ENCODE data around the gene TAS1R1.

TAS1R1 gene

DNA sequence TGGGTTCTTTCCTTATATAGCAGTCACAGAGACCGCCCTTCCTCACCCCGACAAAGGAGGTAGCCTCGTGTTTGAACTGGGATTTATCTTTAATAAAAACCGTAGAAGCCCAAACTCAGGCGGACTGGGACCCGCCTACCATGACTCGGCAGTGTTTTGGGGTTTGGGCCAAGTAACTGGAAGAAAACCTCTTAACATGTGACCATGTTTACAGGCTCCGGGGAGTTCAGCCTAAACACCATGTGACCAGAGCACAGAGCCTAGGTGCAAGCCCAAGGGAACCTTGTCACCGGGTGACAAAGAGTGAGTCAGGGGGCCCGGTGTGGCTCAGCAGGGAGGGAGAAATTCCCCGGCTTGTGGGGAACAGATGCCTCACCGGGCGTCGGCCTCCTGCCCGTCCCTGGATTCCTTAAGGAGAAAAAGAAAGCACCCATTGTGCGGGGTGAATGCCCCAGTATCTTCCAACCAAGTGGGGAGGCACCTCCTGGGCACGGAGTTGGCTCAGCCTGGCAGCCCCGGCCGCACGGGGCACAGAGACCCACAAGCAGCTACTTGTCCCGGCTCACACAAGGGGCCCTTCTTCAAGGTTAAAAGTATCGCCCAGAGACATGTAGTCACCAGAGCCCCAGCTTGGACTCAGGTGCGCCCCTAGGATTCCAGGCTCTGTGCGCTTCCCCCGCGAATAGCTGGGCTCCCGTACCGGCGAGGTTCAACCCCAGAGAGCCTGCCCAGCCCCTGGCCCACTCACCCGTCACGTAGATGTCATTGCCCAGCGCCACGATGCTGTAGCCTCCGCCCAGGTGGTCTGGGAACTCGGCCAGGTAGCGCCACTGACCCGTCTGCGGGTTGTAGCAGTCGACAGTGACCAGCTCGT is 46.2 kb downstream of the TAS1R1 start:
- no peak for TF ChIP-seq TAF1 (IDR thresholded peaks at IDR 0.05; ENCODE audit: borderline replicate concordance, insufficient read depth, low read length)
- TF ChIP-seq FOXP2 (optimal IDR thresholded peaks at IDR 0.05; ENCODE audit: borderline replicate concordance, extremely low read depth, extremely low read length, insufficient read depth), result no peak
- TF ChIP-seq, protein P1, sequence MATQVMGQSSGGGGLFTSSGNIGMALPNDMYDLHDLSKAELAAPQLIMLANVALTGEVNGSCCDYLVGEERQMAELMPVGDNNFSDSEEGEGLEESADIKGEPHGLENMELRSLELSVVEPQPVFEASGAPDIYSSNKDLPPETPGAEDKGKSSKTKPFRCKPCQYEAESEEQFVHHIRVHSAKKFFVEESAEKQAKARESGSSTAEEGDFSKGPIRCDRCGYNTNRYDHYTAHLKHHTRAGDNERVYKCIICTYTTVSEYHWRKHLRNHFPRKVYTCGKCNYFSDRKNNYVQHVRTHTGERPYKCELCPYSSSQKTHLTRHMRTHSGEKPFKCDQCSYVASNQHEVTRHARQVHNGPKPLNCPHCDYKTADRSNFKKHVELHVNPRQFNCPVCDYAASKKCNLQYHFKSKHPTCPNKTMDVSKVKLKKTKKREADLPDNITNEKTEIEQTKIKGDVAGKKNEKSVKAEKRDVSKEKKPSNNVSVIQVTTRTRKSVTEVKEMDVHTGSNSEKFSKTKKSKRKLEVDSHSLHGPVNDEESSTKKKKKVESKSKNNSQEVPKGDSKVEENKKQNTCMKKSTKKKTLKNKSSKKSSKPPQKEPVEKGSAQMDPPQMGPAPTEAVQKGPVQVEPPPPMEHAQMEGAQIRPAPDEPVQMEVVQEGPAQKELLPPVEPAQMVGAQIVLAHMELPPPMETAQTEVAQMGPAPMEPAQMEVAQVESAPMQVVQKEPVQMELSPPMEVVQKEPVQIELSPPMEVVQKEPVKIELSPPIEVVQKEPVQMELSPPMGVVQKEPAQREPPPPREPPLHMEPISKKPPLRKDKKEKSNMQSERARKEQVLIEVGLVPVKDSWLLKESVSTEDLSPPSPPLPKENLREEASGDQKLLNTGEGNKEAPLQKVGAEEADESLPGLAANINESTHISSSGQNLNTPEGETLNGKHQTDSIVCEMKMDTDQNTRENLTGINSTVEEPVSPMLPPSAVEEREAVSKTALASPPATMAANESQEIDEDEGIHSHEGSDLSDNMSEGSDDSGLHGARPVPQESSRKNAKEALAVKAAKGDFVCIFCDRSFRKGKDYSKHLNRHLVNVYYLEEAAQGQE (IDR thresholded peaks at IDR 0.05; ENCODE audit: insufficient read depth in 1 of 2, low read depth in 2 of 2, low read length in 2 of 2), result no peak
- no peak for TF ChIP-seq SIN3A (IDR thresholded peaks at IDR 0.05; ENCODE audit: borderline replicate concordance, insufficient read depth, low read length)
- TF ChIP-seq POLR2AphosphoS5 (IDR thresholded peaks at IDR 0.05; ENCODE audit: low read depth, low read length), result no peak

DNA sequence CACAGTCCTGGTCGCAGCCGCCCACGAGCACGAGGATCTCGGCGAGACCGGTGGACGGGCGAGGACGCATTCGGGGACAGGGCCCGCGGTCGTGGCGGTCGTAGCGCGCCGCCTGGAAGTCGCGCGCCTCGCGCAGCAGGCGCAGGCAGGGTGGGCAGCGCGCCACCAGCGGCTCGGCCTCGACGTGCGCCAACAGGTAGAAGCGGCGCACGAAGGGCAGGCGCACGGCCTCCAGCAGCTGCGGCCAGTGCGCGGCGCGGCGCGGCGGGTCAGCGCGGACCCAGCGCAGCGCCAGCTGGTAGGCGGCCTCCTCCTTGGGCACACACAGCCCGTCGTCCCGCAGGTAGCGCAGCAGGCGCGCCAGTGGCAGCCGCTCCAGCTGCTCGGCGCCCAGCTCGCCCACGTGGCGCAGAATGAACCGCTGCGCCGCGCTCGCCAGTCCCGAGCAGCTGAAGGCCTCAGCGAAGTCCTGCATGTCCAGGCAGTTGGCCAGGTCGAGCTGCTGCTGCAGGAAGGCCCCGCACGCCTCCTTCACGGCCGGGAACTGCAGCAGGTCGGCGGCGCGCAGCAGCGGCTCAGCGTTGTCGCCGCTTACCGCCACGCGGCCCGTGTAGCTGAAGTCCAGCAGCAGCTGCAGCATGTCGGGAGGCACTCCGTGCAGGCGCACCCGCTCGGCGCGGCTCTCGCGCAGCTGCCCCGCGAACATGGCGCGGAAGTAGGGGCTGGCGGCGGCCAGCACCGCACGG is 47.0 kb downstream of the TAS1R1 start:
- no peak for TF ChIP-seq POLR2AphosphoS5 (IDR thresholded peaks at IDR 0.05; ENCODE audit: low read depth, low read length)
- TF ChIP-seq FOXP2 (optimal IDR thresholded peaks at IDR 0.05; ENCODE audit: borderline replicate concordance, extremely low read depth, extremely low read length, insufficient read depth), result peak; percentile 20

DNA sequence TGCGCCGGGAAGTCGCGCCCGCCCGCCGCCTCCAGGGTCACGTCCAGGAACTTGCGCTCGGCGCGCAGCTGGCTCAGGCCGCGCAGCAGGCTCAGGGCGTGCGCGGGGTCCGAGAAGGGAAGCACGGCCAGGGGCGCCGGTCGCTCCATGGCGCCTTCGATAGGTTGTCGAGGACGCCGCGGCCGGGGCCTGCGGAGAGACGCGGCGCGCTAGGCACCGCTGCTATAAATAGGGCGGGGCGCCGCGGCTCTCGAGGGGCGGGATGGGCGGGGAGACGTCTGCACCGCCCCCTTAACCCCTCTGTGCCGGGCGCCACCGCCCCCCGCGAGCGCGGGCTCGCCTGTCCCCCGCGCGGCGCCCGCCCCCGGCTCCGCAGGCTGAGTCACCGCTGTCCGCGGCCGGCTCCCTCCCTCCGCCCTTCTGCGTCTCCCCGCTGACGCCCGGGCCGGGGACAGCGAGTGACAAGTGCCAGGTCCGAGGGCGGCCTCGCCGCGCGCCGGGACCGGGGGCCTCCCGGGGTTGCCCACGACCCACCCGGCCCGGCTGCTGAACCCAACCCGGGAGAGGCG is 47.6 kb downstream of the TAS1R1 start, which contains the start of gene KLHL21:
Gene KLHL21 (minus strand): TSS at position 201 of the 569 bp plus-strand sequence. CDS start 52 bp downstream, at position 149.
- TF ChIP-seq TAF1 (IDR thresholded peaks at IDR 0.05; ENCODE audit: borderline replicate concordance, insufficient read depth, low read length) (peak; percentile 80; the same call in 1 of the 2 replicates), POLR2AphosphoS5 (IDR thresholded peaks at IDR 0.05; ENCODE audit: low read depth, low read length) (peak; percentile 95), SIN3A (IDR thresholded peaks at IDR 0.05; ENCODE audit: borderline replicate concordance, insufficient read depth, low read length) (no peak), FOXP2 (optimal IDR thresholded peaks at IDR 0.05; ENCODE audit: borderline replicate concordance, extremely low read depth, extremely low read length, insufficient read depth) (peak; percentile 31)
- TF ChIP-seq, protein P1 (IDR thresholded peaks at IDR 0.05; ENCODE audit: insufficient read depth in 1 of 2, low read depth in 2 of 2, low read length in 2 of 2), result no peak; a peak in 1 of 4 replicates

DNA sequence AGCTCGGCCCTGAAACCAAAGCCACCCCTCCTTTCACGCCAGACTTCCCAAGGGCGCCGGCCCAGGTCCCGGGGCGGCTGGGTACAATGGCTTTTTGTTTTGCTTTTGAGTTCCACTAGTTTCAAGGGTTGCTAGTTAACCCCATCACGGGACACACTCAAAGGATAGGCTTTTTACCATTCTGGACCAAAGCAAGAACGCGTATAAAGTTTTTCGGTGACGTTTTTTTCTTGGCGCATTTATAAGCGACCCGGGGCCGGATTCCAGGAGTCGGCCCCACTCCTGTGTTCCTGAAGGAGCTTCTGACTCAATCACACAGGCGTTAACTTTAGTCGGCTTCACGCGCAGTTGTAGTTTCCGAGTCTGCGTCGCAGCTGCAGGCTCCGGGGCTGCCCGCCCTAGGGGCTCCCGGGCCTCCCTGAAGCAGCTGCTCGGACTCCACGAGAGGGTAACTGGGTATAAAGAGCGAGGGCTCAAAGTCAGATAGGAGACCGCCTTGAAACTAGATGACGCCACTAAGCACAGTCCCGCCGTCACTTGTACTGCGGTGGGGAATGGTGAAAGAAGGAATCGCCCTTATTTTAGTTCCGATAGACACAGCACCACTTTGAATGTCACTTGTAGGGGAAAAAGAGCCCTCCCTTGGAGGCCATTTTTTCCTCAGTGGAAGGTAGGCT is 48.3 kb downstream of the TAS1R1 start:
- TF ChIP-seq FOXP2 (optimal IDR thresholded peaks at IDR 0.05; ENCODE audit: borderline replicate concordance, extremely low read depth, extremely low read length, insufficient read depth) (no peak), POLR2AphosphoS5 (IDR thresholded peaks at IDR 0.05; ENCODE audit: low read depth, low read length) (0 out of 2 replicates have a peak, but pooled peaks have one; percentile 6)

DNA sequence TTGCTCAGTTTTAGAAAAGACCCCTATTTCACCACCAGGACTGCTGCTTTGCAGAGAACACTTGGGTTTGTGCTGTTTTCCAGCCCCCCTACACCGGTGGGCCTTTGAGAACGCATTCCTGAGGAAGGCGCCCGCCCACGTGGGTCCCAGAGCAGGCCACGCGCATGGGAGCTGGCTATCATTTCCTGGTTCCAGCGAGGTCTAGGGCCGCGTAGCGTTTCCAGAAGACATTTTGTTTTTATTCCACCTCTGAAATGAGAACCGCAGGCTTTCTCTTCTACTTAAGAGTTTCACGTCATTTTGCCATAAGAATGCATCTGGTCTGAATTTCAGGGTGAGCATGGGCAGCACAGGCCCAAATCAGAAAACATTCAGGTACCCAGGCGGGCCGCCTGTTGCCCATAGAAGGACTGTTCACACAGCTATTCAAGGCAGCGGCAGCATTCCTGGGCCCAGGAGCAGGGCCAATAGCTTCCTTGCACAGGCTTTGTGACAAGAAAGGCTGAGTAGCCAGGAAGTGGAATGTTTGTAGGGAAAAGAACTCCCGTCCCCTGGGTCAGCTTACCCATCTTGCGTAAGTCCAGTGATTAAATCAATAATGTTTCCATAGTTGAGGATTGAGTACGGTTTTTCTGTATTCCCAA is 48.9 kb downstream of the TAS1R1 start:
- TF ChIP-seq POLR2AphosphoS5 (IDR thresholded peaks at IDR 0.05; ENCODE audit: low read depth, low read length) (peak; percentile 31; the same call in 1 of the 2 replicates), FOXP2 (optimal IDR thresholded peaks at IDR 0.05; ENCODE audit: borderline replicate concordance, extremely low read depth, extremely low read length, insufficient read depth) (no peak)
- TF ChIP-seq, protein P1 (IDR thresholded peaks at IDR 0.05; ENCODE audit: insufficient read depth in 1 of 2, low read depth in 2 of 2, low read length in 2 of 2), result no peak

Data from PFSK-1 (cell line).